Natural killer cell (primary cell): Measurements from ENCODE around the gene OR12D2. TPM values are rescaled to one million over a fixed set of nuclear protein-coding genes. Genes with fewer than 3 reads are reported as not detected.
"Not testable (repeated sequence)": the region's sequence is repeated elsewhere in the genome, so short reads cannot be mapped to it uniquely, and the experiment has no call there.

Experiments used
- ATAC-seq, 3 donors: fragments of 150-1000 bp in 2 of 3; fragments of 200-7000 bp in 1 of 3; cut with Tn5 transposase; 1 replicate in 1 of 3; 2 replicates in 2 of 3; pipeline ENCODE4 v1.10.0; 2021; ENCODE audit warnings: mild to moderate bottlenecking in 2 of 3, moderate library complexity in 2 of 3
- DNase-seq, 2 donors: peaks; one replicate each; pipeline versions ENCODE4 v3.0.0 to v3.0.0-alpha.2; 2013 to 2021; ENCODE audit warnings: mixed read lengths in 1 of 2
- H3K27ac ChIP-seq: one replicate; pipeline ENCODE4 v1.5.1; 2013; ENCODE audit warnings: mild to moderate bottlenecking, low read length
- H3K27me3 ChIP-seq: one replicate; pipeline ENCODE4 v1.6.1; 2013; ENCODE audit warnings: low read length; ENCODE audit not compliant: control insufficient read depth, insufficient read depth
- H3K36me3 ChIP-seq: one replicate; pipeline ENCODE4 v1.6.1; 2013; ENCODE audit warnings: low read length; ENCODE audit not compliant: control insufficient read depth, insufficient read depth
- H3K4me1 ChIP-seq: one replicate; pipeline ENCODE4 v1.6.1; 2013; ENCODE audit warnings: low read length; ENCODE audit not compliant: control insufficient read depth, insufficient read depth
- H3K4me3 ChIP-seq: one replicate; pipeline ENCODE4 v1.5.1; 2013; ENCODE audit warnings: low read length
- H3K9me3 ChIP-seq: one replicate; pipeline ENCODE4 v1.6.1; 2013; ENCODE audit warnings: low read length; ENCODE audit not compliant: control insufficient read depth, insufficient read depth
- H3K27ac Mint-ChIP-seq, 2 donors: one replicate each; pipeline ENCODE4 v1.8.0; 2022; ENCODE audit warnings: mild to moderate bottlenecking in 2 of 2, mixed read lengths in 2 of 2, moderate library complexity in 1 of 2
- H3K27me3 Mint-ChIP-seq, 2 donors: one replicate each; pipeline ENCODE4 v1.8.0; 2022; ENCODE audit warnings: low read depth in 2 of 2, mixed read lengths in 2 of 2
- H3K36me3 Mint-ChIP-seq: one replicate; pipeline ENCODE4 v1.8.0; 2022; ENCODE audit warnings: mixed read lengths
- H3K4me1 Mint-ChIP-seq, 2 donors: one replicate each; pipeline ENCODE4 v1.8.0; 2022; ENCODE audit warnings: mixed read lengths in 2 of 2
- H3K4me3 Mint-ChIP-seq: one replicate; pipeline ENCODE4 v1.8.0; 2022; ENCODE audit warnings: mild to moderate bottlenecking, moderate library complexity, mixed read lengths
- H3K9me3 Mint-ChIP-seq, 2 donors: one replicate each; pipeline ENCODE4 v1.8.0; 2022; ENCODE audit warnings: mixed read lengths in 2 of 2
- WGBS: methylation state at CpG from one replicate; pipeline ENCODE4 v1.1.7; 2013; ENCODE audit warnings: missing lambda C conversion rate; ENCODE audit not compliant: insufficient coverage; 5-methylcytosine and 5-hydroxymethylcytosine counted together
- intact Hi-C: fragments of 100-400 bp; cut with micrococcal nuclease; formaldehyde crosslinking; loops from one replicate; pipeline ENCODE4 v1.14.2; 2022
- total RNA-seq, 4 donors: library from RNA; stranded (reverse); fragments of 120-200 nt in 1 of 4; gene quantifications; one replicate each; pipeline versions ENCODE4 v1.2.3 to v1.2.4, GENCODE V29; 2013 to 2022
- TF ChIP-seq, protein P1 (sequence below): fragments of 200-600 bp; IDR thresholded peaks from one replicate; pipeline ENCODE4 v1.8.0; 2022; ENCODE audit warnings: antibody characterized with exemption

Gene OR12D2
- total RNA-seq, 3 donors from 2014 or later (not counting 1 experiment from before 2014, with no cell fraction given), result not detected

DNA sequence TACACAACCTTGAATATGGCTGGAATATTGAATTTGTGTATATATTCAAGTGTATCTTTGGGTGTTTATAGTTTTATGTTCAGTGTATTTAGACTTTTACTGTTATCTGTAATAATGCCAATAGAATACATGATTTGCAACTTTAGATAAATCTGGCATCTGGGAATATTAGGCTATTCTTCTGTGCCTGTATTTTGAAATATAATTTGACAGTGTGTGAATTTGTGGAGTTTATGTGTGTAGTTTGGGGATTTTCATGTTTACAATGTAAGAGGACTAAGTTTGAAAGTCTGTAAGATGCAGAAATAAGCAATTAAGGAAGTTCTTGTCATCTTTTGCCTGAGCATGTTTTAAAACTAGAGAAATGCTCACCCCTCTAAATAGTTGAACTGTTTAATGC lies 43.6 kb downstream of the OR12D2 start, which contains the start of gene OR10C1:
Gene OR10C1 (plus strand): TSS at position 301 of the 400 bp plus-strand sequence. CDS start 710 bp downstream, outside the sequence.
- ATAC-seq (no peak), DNase-seq (no peak)
- intact Hi-C loops, result no loop called here
- Histone ChIP-seq H3K4me1 (no peaks in the 10 kb centered on the region), H3K9me3 (no peaks in the 10 kb centered on the region), H3K27me3 (peaks cover 2% of the 10 kb centered on the region), H3K27ac (no peak within 1 kb of the TSS), H3K36me3 (no peaks in the 10 kb centered on the region), H3K4me3 (no peak within 1 kb of the TSS)
- Mint-ChIP-seq H3K9me3 (no peaks in the 10 kb centered on the region), H3K27me3 (peaks cover 23 to 52% of the 10 kb centered on the region in 2 donors), H3K4me3 (no peak within 1 kb of the TSS), H3K27ac (no peak within 1 kb of the TSS), H3K4me1 (no peaks in the 10 kb centered on the region), H3K36me3 (no peaks in the 10 kb centered on the region)
- TF ChIP-seq, protein P1, sequence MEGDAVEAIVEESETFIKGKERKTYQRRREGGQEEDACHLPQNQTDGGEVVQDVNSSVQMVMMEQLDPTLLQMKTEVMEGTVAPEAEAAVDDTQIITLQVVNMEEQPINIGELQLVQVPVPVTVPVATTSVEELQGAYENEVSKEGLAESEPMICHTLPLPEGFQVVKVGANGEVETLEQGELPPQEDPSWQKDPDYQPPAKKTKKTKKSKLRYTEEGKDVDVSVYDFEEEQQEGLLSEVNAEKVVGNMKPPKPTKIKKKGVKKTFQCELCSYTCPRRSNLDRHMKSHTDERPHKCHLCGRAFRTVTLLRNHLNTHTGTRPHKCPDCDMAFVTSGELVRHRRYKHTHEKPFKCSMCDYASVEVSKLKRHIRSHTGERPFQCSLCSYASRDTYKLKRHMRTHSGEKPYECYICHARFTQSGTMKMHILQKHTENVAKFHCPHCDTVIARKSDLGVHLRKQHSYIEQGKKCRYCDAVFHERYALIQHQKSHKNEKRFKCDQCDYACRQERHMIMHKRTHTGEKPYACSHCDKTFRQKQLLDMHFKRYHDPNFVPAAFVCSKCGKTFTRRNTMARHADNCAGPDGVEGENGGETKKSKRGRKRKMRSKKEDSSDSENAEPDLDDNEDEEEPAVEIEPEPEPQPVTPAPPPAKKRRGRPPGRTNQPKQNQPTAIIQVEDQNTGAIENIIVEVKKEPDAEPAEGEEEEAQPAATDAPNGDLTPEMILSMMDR, result no peak

DNA sequence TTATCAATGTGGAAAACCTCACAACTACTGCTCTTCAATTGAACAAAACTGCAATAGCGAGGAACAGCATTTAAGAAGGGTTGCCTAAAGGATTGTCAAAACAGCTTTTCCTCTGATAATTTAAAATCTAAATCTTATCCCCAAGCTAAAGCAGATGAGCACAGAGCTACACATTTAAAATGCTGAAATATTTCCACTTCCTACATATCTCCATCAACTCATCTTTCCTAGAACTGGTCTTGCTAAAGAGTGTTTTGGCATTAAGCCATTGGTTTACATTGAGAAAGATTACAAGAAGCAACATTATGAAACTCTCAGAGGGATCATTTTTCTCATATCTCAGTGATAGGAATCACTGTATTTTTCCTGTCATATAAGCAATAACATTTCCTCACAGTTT lies 47.3 kb downstream of the OR12D2 start:
- no peaks in the 10 kb centered on the region for H3K9me3 Mint-ChIP-seq
- no peak overlapping the region for H3K27ac ChIP-seq
- H3K27ac Mint-ChIP-seq, result no peak overlapping the region
- H3K4me1 Mint-ChIP-seq, result no peaks in the 10 kb centered on the region
- TF ChIP-seq, protein P1, result no peak
- H3K36me3 ChIP-seq, result no peaks in the 10 kb centered on the region
- DNase-seq, result no peak
- H3K27me3 Mint-ChIP-seq, result peaks cover 24 to 26% of the 10 kb centered on the region in 2 donors
- no peak overlapping the region for H3K4me3 ChIP-seq
- intact Hi-C loops, result no loop called here
- H3K36me3 Mint-ChIP-seq, result no peaks in the 10 kb centered on the region
- H3K4me3 Mint-ChIP-seq, result no peak overlapping the region
- ATAC-seq, result no peak
- H3K27me3 ChIP-seq, result peaks cover under 1% of the 10 kb centered on the region
- no peaks in the 10 kb centered on the region for H3K9me3 ChIP-seq
- 91% methylated on average over 1 of the region's 1 CpG for WGBS
- H3K4me1 ChIP-seq, result no peaks in the 10 kb centered on the region

DNA sequence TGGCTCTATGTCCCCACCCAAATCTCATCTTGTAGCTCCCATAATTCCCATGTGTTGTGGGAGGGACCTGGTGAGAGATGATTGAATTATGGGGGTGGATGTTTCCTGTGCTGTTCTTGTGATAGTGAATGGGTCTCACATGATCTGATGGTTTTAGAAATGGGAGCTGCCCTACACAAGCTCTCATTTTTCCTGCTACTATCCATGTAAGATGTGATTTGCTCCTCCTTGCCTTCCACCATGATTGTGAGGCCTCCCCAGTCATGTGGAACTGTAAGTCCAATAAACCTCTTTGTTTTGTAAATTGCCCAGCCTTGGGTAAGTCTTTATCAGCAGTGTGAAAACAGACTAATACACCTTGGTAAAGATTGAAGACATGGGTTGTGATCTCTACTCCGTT lies 48.6 kb downstream of the OR12D2 start:
- H3K36me3 ChIP-seq, H3K36me3 Mint-ChIP-seq, H3K4me1 Mint-ChIP-seq, intact Hi-C loops, H3K27ac ChIP-seq, H3K9me3 ChIP-seq, H3K4me1 ChIP-seq, H3K27me3 ChIP-seq, DNase-seq, ATAC-seq, H3K27ac Mint-ChIP-seq, H3K9me3 Mint-ChIP-seq, H3K4me3 Mint-ChIP-seq, H3K4me3 ChIP-seq: not testable (repeated sequence)
- peaks cover 28% of the 10 kb centered on the region in 2 donors for H3K27me3 Mint-ChIP-seq
- 90% methylated on average over 1 of the region's 1 CpG for WGBS

Other genes with a start within 250 kb of the OR12D2 start
- not detected for gene OR2J2, start 224.7 kb upstream of the OR12D2 start, total RNA-seq
- gene OR14J1, start 93.9 kb upstream of the OR12D2 start, total RNA-seq, result not detected
- not detected for gene OR5V1, start 26.8 kb upstream of the OR12D2 start, total RNA-seq
- not detected for gene OR12D3, start 20.3 kb upstream of the OR12D2 start, total RNA-seq
- not detected for gene OR12D1, start 19.3 kb downstream of the OR12D2 start, total RNA-seq
- gene OR10C1, start 43.7 kb downstream of the OR12D2 start, total RNA-seq, result not detected
- not detected for gene OR11A1, start 61.4 kb downstream of the OR12D2 start, total RNA-seq
- not detected for gene OR2H1, start 61.5 kb downstream of the OR12D2 start, total RNA-seq
- not detected for gene MAS1L, start 92.3 kb downstream of the OR12D2 start, total RNA-seq
- gene UBD, start 164.1 kb downstream of the OR12D2 start, total RNA-seq, result not detected
- gene OR2H2, start 189.5 kb downstream of the OR12D2 start, total RNA-seq, result not detected
- gene GABBR1, start 237.6 kb downstream of the OR12D2 start, total RNA-seq, result 10 to 100 TPM in 2 of 3 donors, 1 to 10 TPM in 1; 7.6 to 12.8 (median 10.9) TPM